Measurements from ENCODE around the gene AGR2. TPM values are rescaled to one million over a fixed set of nuclear protein-coding genes. Genes with fewer than 3 reads are reported as not detected.

AGR2 gene
- total and polyA plus RNA-seq, 2 experiments from 2014 or later, result 173 to 178 TPM

DNA sequence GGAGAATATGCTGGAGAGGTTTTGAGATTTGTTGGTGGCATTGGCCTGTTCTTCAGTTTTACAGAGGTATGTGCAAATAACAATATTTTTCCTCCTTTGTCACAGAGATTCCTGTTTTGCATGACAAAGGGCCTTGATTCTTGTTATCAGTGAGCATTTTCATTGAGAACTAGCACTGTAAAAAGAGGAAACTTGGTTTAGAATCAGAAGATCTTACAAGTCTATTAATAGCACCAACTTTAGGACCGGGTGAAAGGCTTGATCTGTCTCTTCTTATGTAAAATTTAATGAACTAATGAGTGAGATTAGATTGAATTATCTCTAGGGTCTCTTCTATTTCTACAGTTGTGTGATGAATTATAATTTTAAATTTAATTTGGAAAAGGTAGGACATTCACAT is 25.7 kb downstream of the AGR2 start:
- no peak for TF ChIP-seq EZH2phosphoT487 (IDR thresholded peaks at IDR 0.05; ENCODE audit: low read depth, severe bottlenecking, unreplicated experiment)
- TF ChIP-seq, protein P1, sequence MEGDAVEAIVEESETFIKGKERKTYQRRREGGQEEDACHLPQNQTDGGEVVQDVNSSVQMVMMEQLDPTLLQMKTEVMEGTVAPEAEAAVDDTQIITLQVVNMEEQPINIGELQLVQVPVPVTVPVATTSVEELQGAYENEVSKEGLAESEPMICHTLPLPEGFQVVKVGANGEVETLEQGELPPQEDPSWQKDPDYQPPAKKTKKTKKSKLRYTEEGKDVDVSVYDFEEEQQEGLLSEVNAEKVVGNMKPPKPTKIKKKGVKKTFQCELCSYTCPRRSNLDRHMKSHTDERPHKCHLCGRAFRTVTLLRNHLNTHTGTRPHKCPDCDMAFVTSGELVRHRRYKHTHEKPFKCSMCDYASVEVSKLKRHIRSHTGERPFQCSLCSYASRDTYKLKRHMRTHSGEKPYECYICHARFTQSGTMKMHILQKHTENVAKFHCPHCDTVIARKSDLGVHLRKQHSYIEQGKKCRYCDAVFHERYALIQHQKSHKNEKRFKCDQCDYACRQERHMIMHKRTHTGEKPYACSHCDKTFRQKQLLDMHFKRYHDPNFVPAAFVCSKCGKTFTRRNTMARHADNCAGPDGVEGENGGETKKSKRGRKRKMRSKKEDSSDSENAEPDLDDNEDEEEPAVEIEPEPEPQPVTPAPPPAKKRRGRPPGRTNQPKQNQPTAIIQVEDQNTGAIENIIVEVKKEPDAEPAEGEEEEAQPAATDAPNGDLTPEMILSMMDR (IDR thresholded peaks at IDR 0.05; ENCODE audit: poor library complexity), result no peak
- TF ChIP-seq EZH2 (IDR thresholded peaks at IDR 0.05; ENCODE audit: borderline replicate concordance), result no peak
- no peaks in the 10 kb centered on the region for H3K9me2 ChIP-seq (replicated peaks; ENCODE audit: insufficient read depth)
- H3K4me1 ChIP-seq (ENCODE audit: insufficient read depth), result no peaks in the 10 kb centered on the region
- no peaks in the 10 kb centered on the region for H3K36me3 ChIP-seq (replicated peaks; ENCODE audit: insufficient read depth, low read depth)
- no peak overlapping the region for H3K27ac ChIP-seq
- H3K27me3 ChIP-seq, result no peaks in the 10 kb centered on the region
- no peak for DNase-seq (ENCODE audit: low spot score)
- H3K4me3 ChIP-seq, result no peak overlapping the region
- no peak overlapping the region for H3K4me2 ChIP-seq
- WGBS (ENCODE audit: low lambda C conversion rate, missing lambda C conversion rate), result 95% methylated on average over 1 of the region's 1 CpG
- no peaks in the 10 kb centered on the region for H3K9me3 ChIP-seq (ENCODE audit: low read depth)
- H3K79me2 ChIP-seq, result peaks cover 50% of the 10 kb centered on the region
- H4K20me1 ChIP-seq (ENCODE audit: insufficient read depth, poor library complexity, severe bottlenecking), result peaks cover under 1% of the 10 kb centered on the region
- H2AFZ ChIP-seq, result no peak overlapping the region

DNA sequence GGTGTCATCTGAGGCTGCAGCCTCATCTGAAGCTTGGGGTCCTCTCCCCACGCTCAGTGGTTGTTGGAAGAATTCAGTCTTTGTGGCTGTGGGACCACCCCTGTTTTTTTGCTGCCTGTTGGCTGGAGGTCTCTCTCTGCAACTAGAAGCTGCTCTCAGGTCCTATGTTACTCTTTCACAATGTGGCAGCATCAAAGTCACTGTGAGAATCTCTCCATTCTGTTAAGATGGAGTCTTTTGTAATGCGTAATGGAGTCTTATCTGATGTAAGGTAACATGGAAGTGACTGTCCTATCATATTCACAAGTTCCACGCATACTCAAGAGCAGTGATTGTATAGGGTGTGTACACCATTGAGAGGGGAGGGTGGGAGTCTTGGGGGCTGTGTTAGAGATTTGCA is 26.3 kb downstream of the AGR2 start:
- no peak overlapping the region for H2AFZ ChIP-seq
- H3K27ac ChIP-seq, result no peak overlapping the region
- no peak overlapping the region for H3K4me3 ChIP-seq
- no peak overlapping the region for H3K4me2 ChIP-seq
- WGBS (ENCODE audit: low lambda C conversion rate, missing lambda C conversion rate), result 96% methylated on average over 3 of the region's 3 CpGs
- no peaks in the 10 kb centered on the region for H3K4me1 ChIP-seq (ENCODE audit: insufficient read depth)
- H3K36me3 ChIP-seq (replicated peaks; ENCODE audit: insufficient read depth, low read depth), result no peaks in the 10 kb centered on the region
- TF ChIP-seq EZH2 (IDR thresholded peaks at IDR 0.05; ENCODE audit: borderline replicate concordance) (no peak), EZH2phosphoT487 (IDR thresholded peaks at IDR 0.05; ENCODE audit: low read depth, severe bottlenecking, unreplicated experiment) (no peak)
- TF ChIP-seq, protein P1 (IDR thresholded peaks at IDR 0.05; ENCODE audit: poor library complexity), result no peak
- H3K9me2 ChIP-seq (replicated peaks; ENCODE audit: insufficient read depth), result no peaks in the 10 kb centered on the region
- no peak for DNase-seq (ENCODE audit: low spot score)
- no peaks in the 10 kb centered on the region for H3K27me3 ChIP-seq
- no peaks in the 10 kb centered on the region for H3K9me3 ChIP-seq (ENCODE audit: low read depth)
- H4K20me1 ChIP-seq (ENCODE audit: insufficient read depth, poor library complexity, severe bottlenecking), result peaks cover 6% of the 10 kb centered on the region
- H3K79me2 ChIP-seq, result peaks cover 55% of the 10 kb centered on the region

DNA sequence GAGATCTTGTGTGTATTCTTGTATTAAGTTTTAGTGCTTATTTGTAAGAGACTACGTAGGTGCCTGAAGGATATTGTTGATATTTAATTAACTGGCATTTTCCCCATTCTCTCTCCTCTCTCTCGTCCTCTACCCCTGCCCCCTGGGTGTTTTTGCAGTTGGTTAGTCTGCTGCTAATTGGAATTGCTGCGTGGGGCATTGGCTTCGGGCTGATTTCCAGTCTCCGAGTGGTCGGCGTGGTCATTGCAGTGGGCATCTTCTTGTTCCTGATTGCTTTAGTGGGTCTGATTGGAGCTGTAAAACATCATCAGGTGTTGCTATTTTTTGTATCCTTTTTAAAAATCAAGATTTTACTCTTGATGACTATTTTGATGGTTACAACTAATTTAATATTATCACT is 28.7 kb downstream of the AGR2 start:
- no peak for TF ChIP-seq EZH2phosphoT487 (IDR thresholded peaks at IDR 0.05; ENCODE audit: low read depth, severe bottlenecking, unreplicated experiment)
- H3K4me1 ChIP-seq (ENCODE audit: insufficient read depth), result peaks cover 6% of the 10 kb centered on the region
- peaks cover 10% of the 10 kb centered on the region for H4K20me1 ChIP-seq (ENCODE audit: insufficient read depth, poor library complexity, severe bottlenecking)
- H3K9me3 ChIP-seq (ENCODE audit: low read depth), result no peaks in the 10 kb centered on the region
- H3K9me2 ChIP-seq (replicated peaks; ENCODE audit: insufficient read depth), result no peaks in the 10 kb centered on the region
- peaks cover 79% of the 10 kb centered on the region for H3K79me2 ChIP-seq
- H3K36me3 ChIP-seq (replicated peaks; ENCODE audit: insufficient read depth, low read depth), result no peaks in the 10 kb centered on the region
- H3K27ac ChIP-seq, result no peak overlapping the region
- no peak overlapping the region for H3K4me3 ChIP-seq
- DNase-seq (ENCODE audit: low spot score), result no peak
- WGBS (ENCODE audit: low lambda C conversion rate, missing lambda C conversion rate), result 88% methylated on average over 7 of the region's 7 CpGs
- H2AFZ ChIP-seq, result no peak overlapping the region
- H3K27me3 ChIP-seq, result no peaks in the 10 kb centered on the region
- no peak overlapping the region for H3K4me2 ChIP-seq

DNA sequence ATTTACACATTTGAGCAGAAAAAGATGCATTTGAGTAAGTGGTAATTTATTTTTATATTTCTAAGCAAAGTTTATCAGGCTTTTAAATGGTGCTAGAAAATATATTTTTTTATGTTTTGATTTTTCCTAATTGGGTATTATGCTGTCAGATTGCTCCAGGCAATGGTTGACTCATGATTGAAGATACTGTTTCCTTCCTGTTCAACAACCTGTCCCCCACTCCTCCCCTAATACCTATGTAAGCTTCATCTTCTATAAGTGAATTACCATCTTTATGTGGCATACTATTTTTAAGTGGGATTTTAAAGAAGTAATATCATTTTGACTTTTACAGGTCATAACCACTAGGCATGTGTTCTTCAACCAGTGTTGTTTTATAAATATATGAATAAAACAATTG is 29.8 kb downstream of the AGR2 start:
- no peak overlapping the region for H2AFZ ChIP-seq
- no peak overlapping the region for H3K4me3 ChIP-seq
- H3K4me1 ChIP-seq (ENCODE audit: insufficient read depth), result peaks cover 8% of the 10 kb centered on the region
- no peak overlapping the region for H3K27ac ChIP-seq
- no peaks in the 10 kb centered on the region for H3K27me3 ChIP-seq
- TF ChIP-seq EZH2phosphoT487 (IDR thresholded peaks at IDR 0.05; ENCODE audit: low read depth, severe bottlenecking, unreplicated experiment) (no peak), EZH2 (IDR thresholded peaks at IDR 0.05; ENCODE audit: borderline replicate concordance) (no peak)
- TF ChIP-seq, protein P1 (IDR thresholded peaks at IDR 0.05; ENCODE audit: poor library complexity), result no peak
- DNase-seq (ENCODE audit: low spot score), result no peak
- H3K9me3 ChIP-seq (ENCODE audit: low read depth), result no peaks in the 10 kb centered on the region
- H4K20me1 ChIP-seq (ENCODE audit: insufficient read depth, poor library complexity, severe bottlenecking), result peaks cover 10% of the 10 kb centered on the region
- H3K4me2 ChIP-seq, result no peak overlapping the region
- peaks cover 90% of the 10 kb centered on the region for H3K79me2 ChIP-seq
- no peaks in the 10 kb centered on the region for H3K36me3 ChIP-seq (replicated peaks; ENCODE audit: insufficient read depth, low read depth)
- no peaks in the 10 kb centered on the region for H3K9me2 ChIP-seq (replicated peaks; ENCODE audit: insufficient read depth)

Measured in hepatocyte (in vitro differentiated cells).